ENCODE measurements around the gene ZMIZ1. TPM values are rescaled to one million over a fixed set of nuclear protein-coding genes. Genes with fewer than 3 reads are reported as not detected.
"Not testable (repeated sequence)": the region's sequence is repeated elsewhere in the genome, so short reads cannot be mapped to it uniquely, and the experiment has no call there.

The ZMIZ1 gene
- total RNA-seq, 6 donors from 2014 or later, result 51.0 to 99.2 (median 91.8) TPM

DNA sequence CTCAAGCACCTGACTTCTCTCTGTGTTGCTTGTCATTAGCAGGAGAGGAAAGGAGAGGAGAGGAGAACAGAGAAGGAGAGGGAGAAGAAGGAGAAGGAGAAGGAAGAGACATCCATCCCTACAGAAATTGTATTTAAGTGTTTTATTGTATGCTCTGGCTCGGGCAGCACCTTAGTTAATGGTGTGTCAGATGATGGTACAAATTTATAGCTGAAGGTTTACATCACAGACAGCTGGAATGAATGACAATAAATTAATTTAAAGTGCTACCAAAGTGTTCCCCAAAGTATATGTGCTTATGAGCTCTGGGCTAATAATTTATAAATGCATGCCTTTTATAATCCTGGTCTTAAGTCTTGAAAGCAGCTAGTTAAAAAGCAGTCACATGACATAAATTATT, 38.1 kb upstream of the ZMIZ1 start:
- Histone ChIP-seq H3K9me3 (no peaks in the 10 kb centered on the region), H3K4me1 (peaks cover 0 to under 1% (median 0%) of the 10 kb centered on the region in 4 donors), H3K36me3 (no peaks in the 10 kb centered on the region), H3K27ac (no peak overlapping the region), H3K4me3 (no peak overlapping the region), H3K27me3 (no peaks in the 10 kb centered on the region)
- DNase-seq (no peak), ATAC-seq (ENCODE audit: low FRiP score in 2 of 2) (no peak)
- 77 to 88% methylated on average over 1 of the region's 1 CpG for WGBS, 2 donors
- TF ChIP-seq EP300 (IDR thresholded peaks at IDR 0.05) (no peak), POLR2A (IDR thresholded peaks at IDR 0.05) (no peak), POLR2AphosphoS5 (IDR thresholded peaks at IDR 0.05) (no peak)
- TF ChIP-seq, protein P1, sequence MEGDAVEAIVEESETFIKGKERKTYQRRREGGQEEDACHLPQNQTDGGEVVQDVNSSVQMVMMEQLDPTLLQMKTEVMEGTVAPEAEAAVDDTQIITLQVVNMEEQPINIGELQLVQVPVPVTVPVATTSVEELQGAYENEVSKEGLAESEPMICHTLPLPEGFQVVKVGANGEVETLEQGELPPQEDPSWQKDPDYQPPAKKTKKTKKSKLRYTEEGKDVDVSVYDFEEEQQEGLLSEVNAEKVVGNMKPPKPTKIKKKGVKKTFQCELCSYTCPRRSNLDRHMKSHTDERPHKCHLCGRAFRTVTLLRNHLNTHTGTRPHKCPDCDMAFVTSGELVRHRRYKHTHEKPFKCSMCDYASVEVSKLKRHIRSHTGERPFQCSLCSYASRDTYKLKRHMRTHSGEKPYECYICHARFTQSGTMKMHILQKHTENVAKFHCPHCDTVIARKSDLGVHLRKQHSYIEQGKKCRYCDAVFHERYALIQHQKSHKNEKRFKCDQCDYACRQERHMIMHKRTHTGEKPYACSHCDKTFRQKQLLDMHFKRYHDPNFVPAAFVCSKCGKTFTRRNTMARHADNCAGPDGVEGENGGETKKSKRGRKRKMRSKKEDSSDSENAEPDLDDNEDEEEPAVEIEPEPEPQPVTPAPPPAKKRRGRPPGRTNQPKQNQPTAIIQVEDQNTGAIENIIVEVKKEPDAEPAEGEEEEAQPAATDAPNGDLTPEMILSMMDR (IDR thresholded peaks at IDR 0.05), result no peak

DNA sequence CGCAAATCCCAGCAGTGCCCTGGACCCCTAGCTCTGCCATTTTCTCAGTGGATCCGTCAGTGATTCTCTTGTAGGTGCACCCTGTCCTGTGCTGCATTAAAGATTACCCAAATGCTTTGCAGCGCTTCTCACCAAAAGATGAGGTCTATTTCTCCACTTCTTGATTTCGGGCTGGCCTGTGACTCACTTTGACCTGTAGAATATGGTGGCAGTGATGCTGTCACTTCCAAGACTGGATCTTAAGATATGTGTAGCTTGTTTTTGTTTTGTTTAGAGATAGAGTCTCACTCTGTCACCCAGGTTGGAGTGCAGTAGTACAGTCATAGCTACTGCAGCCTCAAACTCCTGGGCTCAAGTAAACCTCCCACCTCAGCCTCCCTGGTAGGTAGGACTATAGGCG, 37.0 kb upstream of the ZMIZ1 start:
- no peaks in the 10 kb centered on the region for H3K36me3 ChIP-seq
- H3K4me3 ChIP-seq, result no peak overlapping the region
- H3K4me1 ChIP-seq, result no peaks in the 10 kb centered on the region
- ATAC-seq (ENCODE audit: low FRiP score in 2 of 2) (no peak), DNase-seq (no peak)
- whole genome bisulfite sequencing, 2 donors, result 96 to 98% methylated on average over 5 of the region's 5 CpGs
- H3K27me3 ChIP-seq, result no peaks in the 10 kb centered on the region
- H3K27ac ChIP-seq, result no peak overlapping the region
- TF ChIP-seq POLR2AphosphoS5 (IDR thresholded peaks at IDR 0.05) (no peak), EP300 (IDR thresholded peaks at IDR 0.05) (no peak), POLR2A (IDR thresholded peaks at IDR 0.05) (no peak)
- TF ChIP-seq, protein P1 (IDR thresholded peaks at IDR 0.05), result no peak
- no peaks in the 10 kb centered on the region for H3K9me3 ChIP-seq

DNA sequence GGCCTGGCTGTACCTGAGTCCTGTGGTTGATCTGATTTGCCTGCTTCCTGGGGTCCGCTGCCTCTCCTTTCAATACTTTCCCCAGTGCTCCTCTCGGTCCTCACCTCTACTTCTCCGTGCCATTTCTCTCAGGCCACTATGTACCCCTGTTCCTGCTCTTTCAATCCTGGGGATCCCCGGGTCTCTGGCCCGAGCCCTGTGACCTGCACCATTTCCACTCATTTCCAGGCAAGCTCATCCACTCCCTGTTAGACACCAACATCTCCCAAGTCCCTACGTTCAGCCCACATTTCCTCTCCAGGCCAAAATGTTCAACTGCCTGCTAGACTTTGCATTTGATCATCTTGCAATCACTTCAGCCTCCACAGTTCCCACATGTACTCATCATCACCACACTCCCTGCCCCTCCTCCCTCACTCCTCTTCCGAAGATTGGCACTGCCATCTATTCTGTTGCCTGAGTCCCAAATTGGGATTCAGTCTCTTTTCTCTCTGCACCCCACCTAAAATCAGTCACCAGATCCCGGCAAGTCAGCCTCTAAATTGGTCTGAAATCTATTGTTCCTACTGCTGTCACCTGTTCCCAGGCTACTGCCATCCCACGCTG, 34.4 kb upstream of the ZMIZ1 start:
- H3K27me3 ChIP-seq, result no peaks in the 10 kb centered on the region
- H3K36me3 ChIP-seq, result no peaks in the 10 kb centered on the region
- 89 to 92% methylated on average over 9 of the region's 9 CpGs for WGBS, 2 donors
- H3K27ac ChIP-seq, result no peak overlapping the region
- no peaks in the 10 kb centered on the region for H3K9me3 ChIP-seq
- TF ChIP-seq POLR2A (IDR thresholded peaks at IDR 0.05), result no peak
- TF ChIP-seq POLR2AphosphoS5 (IDR thresholded peaks at IDR 0.05), result no peak
- TF ChIP-seq, protein P1 (IDR thresholded peaks at IDR 0.05), result no peak
- TF ChIP-seq EP300 (IDR thresholded peaks at IDR 0.05), result no peak
- no peak overlapping the region for H3K4me3 ChIP-seq
- H3K4me1 ChIP-seq, result no peaks in the 10 kb centered on the region
- no peak for DNase-seq
- no peak for ATAC-seq (ENCODE audit: low FRiP score in 2 of 2)

DNA sequence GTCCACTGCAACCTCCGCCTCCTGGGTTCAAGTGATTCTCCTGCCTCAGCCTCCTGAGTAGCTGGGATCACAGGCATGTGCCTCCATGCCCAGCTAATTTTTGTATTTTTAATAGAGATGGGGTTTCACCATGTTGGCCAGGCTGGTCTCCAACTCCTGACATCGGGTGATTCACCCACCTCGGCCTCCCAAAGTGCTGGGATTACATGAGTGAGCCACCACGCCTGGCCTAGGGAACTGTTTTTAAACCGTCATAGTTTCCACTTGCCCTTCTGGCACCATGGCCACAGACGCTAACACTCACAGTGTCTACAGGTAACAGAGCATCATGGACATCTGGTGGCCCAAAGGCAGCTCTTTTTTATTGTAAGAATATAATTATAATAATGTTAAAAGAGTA, 32.4 kb upstream of the ZMIZ1 start:
- WGBS, 2 donors, result 94 to 95% methylated on average over 6 of the region's 6 CpGs
- not testable (repeated sequence) for H3K9me3 ChIP-seq; ATAC-seq (ENCODE audit: low FRiP score in 2 of 2); H3K36me3 ChIP-seq; H3K4me3 ChIP-seq; H3K4me1 ChIP-seq; H3K27ac ChIP-seq; H3K27me3 ChIP-seq
- DNase-seq, result peak in 1 of 2 donors; percentile 6

DNA sequence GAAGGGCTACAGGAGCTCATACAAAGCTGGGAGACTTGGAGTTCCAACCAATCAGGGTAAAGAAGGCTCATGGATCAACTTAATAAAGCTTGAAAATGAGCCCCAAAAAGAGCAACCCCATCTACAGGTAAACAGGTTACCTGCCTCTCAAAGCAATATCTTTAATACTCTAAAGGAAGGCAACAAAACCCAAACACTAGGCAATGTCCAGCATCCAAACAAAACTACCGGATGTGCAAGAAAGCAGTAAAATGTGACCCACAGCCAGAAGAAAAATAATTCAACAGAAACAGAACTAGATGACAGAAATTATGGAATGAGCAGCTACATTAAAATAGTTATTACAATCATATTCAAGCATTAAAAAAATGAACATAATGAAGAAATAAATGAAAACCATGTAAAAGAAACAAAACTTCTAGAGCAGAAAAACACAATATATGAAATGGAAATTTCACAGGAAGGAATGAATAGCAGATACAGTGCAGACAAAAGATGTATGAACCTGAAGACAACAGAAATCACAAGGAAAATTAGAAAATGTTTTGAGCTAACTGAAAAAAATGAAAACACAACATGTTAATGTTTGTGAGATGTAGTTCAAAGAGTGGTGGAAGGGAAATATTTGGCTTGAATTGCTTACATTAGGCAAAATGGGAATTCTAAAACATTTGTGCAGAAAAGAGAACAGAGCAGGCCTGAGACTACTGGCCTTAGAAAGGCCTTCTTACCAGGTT, 30.5 kb upstream of the ZMIZ1 start:
- Histone ChIP-seq H3K4me3 (no peak overlapping the region), H3K27me3 (no peaks in the 10 kb centered on the region), H3K9me3 (no peaks in the 10 kb centered on the region), H3K27ac (no peak overlapping the region), H3K4me1 (no peaks in the 10 kb centered on the region), H3K36me3 (no peaks in the 10 kb centered on the region)
- DNase-seq (no peak), ATAC-seq (ENCODE audit: low FRiP score in 2 of 2) (no peak)
- 100% methylated on average over 1 of the region's 1 CpG for WGBS, 2 donors
- TF ChIP-seq POLR2AphosphoS5 (IDR thresholded peaks at IDR 0.05), result no peak
- no peak for TF ChIP-seq EP300 (IDR thresholded peaks at IDR 0.05)
- TF ChIP-seq, protein P1 (IDR thresholded peaks at IDR 0.05), result no peak
- no peak for TF ChIP-seq POLR2A (IDR thresholded peaks at IDR 0.05)
